Skeletal muscle satellite cell (primary cell): Measurements from ENCODE around the gene CEP250.
A peak's percentile ranks its signal among the peaks of the same experiment; 100 is the strongest.

Experiments used
- H3K27me3 ChIP-seq: 2 replicates; pipeline ENCODE4 v1.7.0; 2013; ENCODE audit warnings: low read length; ENCODE audit not compliant: control insufficient read depth, insufficient read depth
- H3K36me3 ChIP-seq: 2 replicates; pipeline ENCODE4 v1.7.0; 2013; ENCODE audit warnings: mild to moderate bottlenecking, control low read depth, low read length; ENCODE audit not compliant: insufficient read depth
- H3K4me1 ChIP-seq: 2 replicates; pipeline ENCODE4 v1.7.0; 2013; ENCODE audit warnings: low read length; ENCODE audit not compliant: control insufficient read depth, insufficient read depth
- H3K4me2 ChIP-seq: 2 replicates; pipeline ENCODE4 v1.7.0; 2013; ENCODE audit warnings: mild to moderate bottlenecking, low read length
- H3K4me3 ChIP-seq: 2 replicates; pipeline ENCODE4 v1.7.0; 2013; ENCODE audit warnings: low read length
- H3K9ac ChIP-seq: 2 replicates; pipeline ENCODE4 v1.7.0; 2013; ENCODE audit warnings: mild to moderate bottlenecking, low read depth, low read length, moderate library complexity
- H3K9me3 ChIP-seq: replicated peaks from 2 replicates; pipeline ENCODE4 v1.7.0; 2013; ENCODE audit warnings: mild to moderate bottlenecking, control low read depth, low read length

CEP250 gene

GRCh38 chr20:35473684-35474083, 18.3 kb downstream of the CEP250 start:
- Histone ChIP-seq H3K4me2 (no peak overlapping the region), H3K4me1 (no peaks in the 10 kb centered on the region), H3K36me3 (peaks cover 73% of the 10 kb centered on the region), H3K4me3 (no peak overlapping the region), H3K9ac (no peak overlapping the region), H3K9me3 (no peaks in the 10 kb centered on the region), H3K27me3 (no peaks in the 10 kb centered on the region)

GRCh38 chr20:35474303-35474871, 19.0 kb downstream of the CEP250 start:
- Histone ChIP-seq H3K9ac (no peak overlapping the region), H3K36me3 (peaks cover 78% of the 10 kb centered on the region)

GRCh38 chr20:35476288-35476687, 20.9 kb downstream of the CEP250 start:
- no peaks in the 10 kb centered on the region for H3K9me3 ChIP-seq
- H3K4me1 ChIP-seq = no peaks in the 10 kb centered on the region
- H3K36me3 ChIP-seq = peaks cover 79% of the 10 kb centered on the region
- H3K9ac ChIP-seq = no peak overlapping the region
- H3K27me3 ChIP-seq = no peaks in the 10 kb centered on the region
- H3K4me3 ChIP-seq = no peak overlapping the region
- H3K4me2 ChIP-seq = no peak overlapping the region

More at GRCh38 chr20:35474303-35474871, 19.0 kb downstream of the CEP250 start:
- H3K4me3 ChIP-seq = no peak overlapping the region
- no peaks in the 10 kb centered on the region for H3K4me1 ChIP-seq
- H3K4me2 ChIP-seq = no peak overlapping the region
- no peaks in the 10 kb centered on the region for H3K27me3 ChIP-seq
- H3K9me3 ChIP-seq = no peaks in the 10 kb centered on the region

GRCh38 chr20:35478804-35479472, 23.5 kb downstream of the CEP250 start:
- Histone ChIP-seq H3K4me1 (no peaks in the 10 kb centered on the region), H3K36me3 (peaks cover 59% of the 10 kb centered on the region), H3K9me3 (no peaks in the 10 kb centered on the region), H3K4me2 (no peak overlapping the region), H3K9ac (no peak overlapping the region), H3K4me3 (no peak overlapping the region), H3K27me3 (no peaks in the 10 kb centered on the region)

- H3K9ac ChIP-seq = no peak overlapping the region
- H3K4me1 ChIP-seq = no peaks in the 10 kb centered on the region
- H3K4me2 ChIP-seq = no peak overlapping the region
- H3K36me3 ChIP-seq = peaks cover 56% of the 10 kb centered on the region
- H3K9me3 ChIP-seq = no peaks in the 10 kb centered on the region
- H3K27me3 ChIP-seq = no peaks in the 10 kb centered on the region
- H3K4me3 ChIP-seq = no peak overlapping the region
These were observed 24.4 kb downstream of the CEP250 start for GRCh38 chr20:35479798-35480197.

GRCh38 chr20:35487479-35487878, 32.1 kb downstream of the CEP250 start:
- Histone ChIP-seq H3K9ac (no peak overlapping the region), H3K27me3 (no peaks in the 10 kb centered on the region), H3K9me3 (no peaks in the 10 kb centered on the region), H3K4me1 (no peaks in the 10 kb centered on the region), H3K4me3 (no peak overlapping the region), H3K36me3 (peaks cover 36% of the 10 kb centered on the region), H3K4me2 (no peak overlapping the region)

- Histone ChIP-seq H3K9me3 (no peaks in the 10 kb centered on the region), H3K4me1 (no peaks in the 10 kb centered on the region), H3K4me3 (no peak overlapping the region), H3K4me2 (no peak overlapping the region), H3K36me3 (peaks cover 43% of the 10 kb centered on the region), H3K27me3 (no peaks in the 10 kb centered on the region), H3K9ac (no peak overlapping the region)
These were observed 34.3 kb downstream of the CEP250 start for GRCh38 chr20:35489717-35490116.

- no peaks in the 10 kb centered on the region for H3K9me3 ChIP-seq
- peaks cover 51% of the 10 kb centered on the region for H3K36me3 ChIP-seq
- no peak overlapping the region for H3K4me3 ChIP-seq
- H3K4me1 ChIP-seq = no peaks in the 10 kb centered on the region
- H3K9ac ChIP-seq = no peak overlapping the region
- no peak overlapping the region for H3K4me2 ChIP-seq
- H3K27me3 ChIP-seq = no peaks in the 10 kb centered on the region
These were observed 35.4 kb downstream of the CEP250 start for GRCh38 chr20:35490736-35491181.

- Histone ChIP-seq H3K36me3 (peaks cover 49% of the 10 kb centered on the region), H3K27me3 (no peaks in the 10 kb centered on the region), H3K4me1 (no peaks in the 10 kb centered on the region), H3K4me2 (no peak overlapping the region), H3K4me3 (no peak overlapping the region), H3K9ac (no peak overlapping the region), H3K9me3 (no peaks in the 10 kb centered on the region)
These were observed 36.4 kb downstream of the CEP250 start for GRCh38 chr20:35491823-35492222.

- H3K27me3 ChIP-seq = no peaks in the 10 kb centered on the region
- no peak overlapping the region for H3K4me2 ChIP-seq
- H3K9me3 ChIP-seq = no peaks in the 10 kb centered on the region
- H3K4me1 ChIP-seq = peaks cover 2% of the 10 kb centered on the region
- no peak overlapping the region for H3K4me3 ChIP-seq
- peaks cover 55% of the 10 kb centered on the region for H3K36me3 ChIP-seq
- H3K9ac ChIP-seq = no peak overlapping the region
These were observed 37.0 kb downstream of the CEP250 start for GRCh38 chr20:35492352-35492751.

- H3K4me2 ChIP-seq = no peak overlapping the region
- H3K9ac ChIP-seq = no peak overlapping the region
- H3K4me3 ChIP-seq = no peak overlapping the region
- H3K9me3 ChIP-seq = no peaks in the 10 kb centered on the region
- peaks cover 3% of the 10 kb centered on the region for H3K4me1 ChIP-seq
- peaks cover 78% of the 10 kb centered on the region for H3K36me3 ChIP-seq
- no peaks in the 10 kb centered on the region for H3K27me3 ChIP-seq
These were observed 41.1 kb downstream of the CEP250 start for GRCh38 chr20:35496481-35496880.

- peaks cover 3% of the 10 kb centered on the region for H3K4me1 ChIP-seq
- H3K36me3 ChIP-seq = peaks cover 84% of the 10 kb centered on the region
- H3K4me3 ChIP-seq = no peak overlapping the region
- no peaks in the 10 kb centered on the region for H3K9me3 ChIP-seq
- no peak overlapping the region for H3K4me2 ChIP-seq
- no peaks in the 10 kb centered on the region for H3K27me3 ChIP-seq
- H3K9ac ChIP-seq = peak overlapping the region; percentile 41
These were observed 41.9 kb downstream of the CEP250 start for GRCh38 chr20:35497320-35497719.
